NCI-H345 treated with DMSO at 0.1 percent for 48 hours (cell line): ENCODE measurements around the gene MRPS23.

ENCODE experiments used
- DNase-seq: peaks from one replicate; lab custom pipeline; 2025; ENCODE audit not compliant: unreplicated experiment; lab: John Stamatoyannopoulos, UW

The MRPS23 gene

DNA sequence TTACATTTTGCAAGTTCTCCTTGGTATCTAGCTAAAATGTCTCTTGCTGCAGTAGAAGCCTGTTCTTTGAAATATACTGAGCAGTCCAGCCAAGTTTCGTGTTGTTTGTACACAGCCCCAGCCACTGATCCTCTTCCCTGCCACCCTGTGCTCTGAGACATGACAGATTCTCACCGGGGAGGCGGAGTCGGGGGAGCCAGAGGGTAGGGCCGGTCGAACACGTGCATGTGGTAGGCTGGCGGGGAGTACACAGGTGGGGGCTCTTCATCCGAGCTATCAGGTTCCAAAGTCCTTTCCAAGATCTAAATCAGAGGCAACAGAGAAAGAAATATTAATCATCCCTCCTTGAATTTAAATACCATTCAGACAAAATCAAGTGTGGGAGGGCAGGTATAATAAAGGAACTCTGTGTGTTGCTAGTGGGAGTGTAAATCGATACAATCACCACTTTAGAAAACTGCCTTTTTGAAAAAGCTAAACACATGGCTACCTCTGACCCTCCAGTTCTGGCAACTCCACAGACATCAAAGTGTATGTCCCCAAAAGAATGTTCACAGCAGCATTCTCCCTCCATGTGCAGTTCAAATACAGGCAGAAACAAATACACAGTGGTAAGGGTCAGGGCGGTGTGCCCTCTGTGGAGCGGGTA lies 29.7 kb upstream of the MRPS23 start:
- no peak for DNase-seq

DNA sequence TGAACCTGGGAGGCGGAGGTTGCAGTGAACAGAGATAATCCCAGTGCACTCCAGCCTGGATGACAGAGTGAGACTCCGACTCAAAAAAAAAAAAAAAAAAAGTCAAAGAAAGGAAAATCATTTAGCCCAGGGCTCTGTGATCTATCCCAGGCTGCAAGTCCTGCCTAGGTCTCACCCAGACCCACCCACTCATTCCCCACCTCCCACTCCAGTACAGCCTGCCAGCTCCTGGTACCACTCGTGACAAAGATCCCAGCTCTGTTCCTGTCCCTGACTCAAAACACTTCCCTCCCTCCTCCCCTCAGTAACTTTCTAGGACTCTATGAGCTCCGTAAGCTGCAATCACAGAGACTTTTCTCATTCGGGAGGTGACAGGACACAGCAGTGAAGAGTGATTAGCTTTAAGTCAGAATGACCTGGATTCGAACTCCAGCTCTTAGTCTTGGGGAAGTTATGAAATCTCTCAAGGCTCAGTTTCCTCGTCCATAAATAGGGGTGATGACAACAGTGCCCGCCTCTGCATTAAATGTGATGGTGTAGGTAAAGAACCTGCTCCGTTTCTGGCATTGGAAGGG lies 28.0 kb upstream of the MRPS23 start:
- DNase-seq = no peak

DNA sequence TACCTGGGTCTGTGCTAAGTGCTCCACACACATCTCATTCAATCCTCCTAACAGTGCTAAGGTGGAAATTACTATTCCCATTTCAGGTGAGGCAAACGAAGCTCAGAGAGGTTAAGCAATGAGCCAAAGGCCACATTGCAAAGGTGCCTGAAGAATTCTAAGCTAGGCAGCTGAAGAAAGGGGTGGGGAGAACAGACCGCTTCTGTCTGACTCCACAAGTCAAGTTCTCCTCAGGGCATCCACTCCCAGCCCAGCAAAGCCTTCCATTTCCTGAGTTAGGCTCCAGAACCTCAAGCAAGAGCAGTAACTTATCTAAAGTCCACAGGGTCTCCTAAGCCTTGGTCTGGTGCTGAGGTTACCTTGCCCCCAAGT lies 27.0 kb upstream of the MRPS23 start:
- no peak for DNase-seq

DNA sequence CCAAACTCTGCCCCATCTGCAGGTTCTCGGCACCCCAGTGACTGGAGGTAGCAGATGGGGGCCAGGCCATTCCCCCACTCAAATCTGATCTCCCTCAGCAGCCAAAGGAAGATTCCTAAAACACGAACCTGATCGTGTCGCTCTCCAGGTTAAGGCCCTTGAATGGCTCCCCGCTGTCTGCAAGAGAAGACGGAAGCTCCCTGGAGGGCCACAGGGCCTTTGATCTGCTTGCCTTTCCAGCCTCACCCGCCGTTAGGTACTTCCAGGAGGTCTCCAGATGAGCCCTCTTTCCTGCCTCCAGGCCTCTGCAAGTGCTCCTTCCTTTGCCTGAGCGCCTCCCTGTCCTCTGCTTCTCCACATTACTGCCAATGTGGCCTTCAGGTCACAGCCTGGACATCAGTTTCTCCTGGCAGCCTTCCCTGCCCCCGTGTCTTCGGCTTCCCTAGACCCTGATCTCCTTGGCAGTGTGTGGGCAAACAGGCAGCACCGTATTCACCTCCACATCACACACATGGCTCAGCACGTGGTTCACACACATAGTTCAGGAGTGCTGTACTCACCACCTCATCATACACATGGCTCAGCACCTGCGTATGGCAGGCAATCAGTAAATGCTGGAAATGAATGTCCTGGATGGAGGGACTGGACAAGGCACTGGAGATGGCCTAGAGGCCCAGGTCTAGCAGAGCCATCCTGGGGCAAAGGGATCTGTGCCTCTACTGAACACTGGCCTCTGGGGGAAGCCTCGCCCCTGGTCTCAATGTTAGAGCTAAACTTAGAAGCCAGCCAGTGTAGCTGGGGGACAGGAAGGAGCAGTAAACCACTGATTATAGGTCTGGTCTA lies 26.4 kb upstream of the MRPS23 start:
- DNase-seq = no peak

DNA sequence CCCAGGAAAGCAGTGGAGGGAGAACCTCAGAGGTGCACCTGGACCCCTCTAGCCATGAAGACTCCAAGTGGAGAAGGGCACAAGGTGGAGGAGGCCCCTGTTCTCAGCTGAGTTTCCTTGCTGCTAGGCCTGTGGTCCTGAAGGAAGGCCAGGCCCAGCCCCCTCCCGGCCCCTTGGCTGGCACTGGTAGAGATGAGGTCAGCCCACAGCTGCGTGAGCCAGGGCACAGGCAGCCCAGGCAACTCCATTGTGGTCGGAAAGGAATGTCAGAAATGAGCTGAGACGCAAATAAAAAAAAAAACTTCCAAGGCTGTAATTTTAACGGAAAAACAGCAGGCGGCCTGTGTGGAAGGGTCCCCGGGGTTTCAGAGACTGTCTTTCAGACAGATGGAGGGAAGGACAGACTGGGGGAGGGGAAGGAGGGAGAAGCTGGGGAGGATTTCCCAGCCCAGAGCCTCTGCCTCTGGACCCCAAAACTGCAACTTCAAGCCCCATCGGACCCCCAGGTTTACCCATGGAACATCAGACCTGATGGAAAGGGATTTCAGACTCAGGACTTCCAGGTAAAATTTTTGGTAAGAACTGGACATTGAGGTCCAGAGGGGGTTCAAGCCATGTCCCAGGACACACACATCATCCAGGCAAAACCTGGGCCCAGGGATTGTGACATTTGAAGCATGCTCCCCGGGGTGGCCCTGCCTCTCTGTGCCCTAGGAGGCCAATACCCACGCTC lies 25.6 kb upstream of the MRPS23 start:
- no peak for DNase-seq

DNA sequence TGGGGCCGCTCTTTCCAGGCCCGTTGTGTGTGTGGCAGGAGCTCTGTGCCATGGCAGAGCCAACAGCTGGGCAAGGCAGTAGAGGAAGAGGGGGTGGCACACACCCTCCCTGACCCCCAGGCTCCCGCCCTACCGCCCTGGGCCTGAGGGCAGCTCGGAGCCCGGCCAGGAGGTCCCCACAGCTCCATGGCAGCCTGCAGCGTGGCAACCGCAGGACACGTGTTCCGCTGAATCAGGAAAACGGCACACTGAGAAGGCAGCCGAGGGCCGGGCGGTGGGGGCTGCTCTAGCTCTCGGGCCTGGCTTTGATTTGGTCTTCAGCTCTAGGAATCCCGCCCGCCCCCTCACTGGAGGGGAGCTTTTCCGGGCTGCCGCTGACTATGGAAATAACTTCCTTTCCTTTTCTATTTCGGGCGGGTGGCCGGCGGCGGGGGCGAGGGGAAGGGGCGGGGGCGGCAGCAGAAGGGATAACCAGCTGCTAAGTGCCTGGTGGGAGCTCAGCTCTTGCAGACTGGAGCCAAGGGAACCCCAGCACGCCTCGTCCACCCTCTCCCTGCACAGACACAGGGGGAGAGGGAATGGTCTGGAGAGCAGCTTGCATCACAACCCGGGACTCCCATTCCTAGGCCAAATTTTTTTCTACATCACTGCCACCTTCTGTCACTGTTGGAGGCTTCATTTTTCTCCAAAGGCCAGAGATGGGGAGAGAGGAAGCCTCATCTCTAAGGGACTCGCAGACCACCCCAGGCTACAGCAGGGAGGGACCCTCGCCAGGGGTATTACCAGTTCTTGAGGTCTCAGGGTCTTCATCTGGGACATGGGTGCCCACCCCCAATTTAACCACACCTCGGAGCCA lies 24.8 kb upstream of the MRPS23 start:
- no peak for DNase-seq

DNA sequence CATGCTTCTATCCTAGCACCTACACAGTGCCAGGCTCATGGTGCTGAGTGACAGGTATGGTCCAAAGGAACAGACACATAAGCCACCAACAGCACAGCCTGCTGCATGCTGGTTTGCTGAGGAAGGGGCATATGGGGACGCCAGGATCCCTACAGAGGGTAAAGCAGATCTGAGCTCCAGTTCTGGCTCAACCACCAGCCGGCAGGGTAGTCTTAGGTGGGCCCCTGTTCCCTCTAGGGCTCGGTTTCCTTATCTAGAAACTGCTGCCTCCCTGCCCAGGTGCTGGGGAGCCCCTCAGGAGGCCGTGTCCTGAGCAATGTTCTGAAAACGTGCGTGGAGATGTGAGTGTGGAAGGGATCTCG lies 24.2 kb upstream of the MRPS23 start:
- DNase-seq = no peak

DNA sequence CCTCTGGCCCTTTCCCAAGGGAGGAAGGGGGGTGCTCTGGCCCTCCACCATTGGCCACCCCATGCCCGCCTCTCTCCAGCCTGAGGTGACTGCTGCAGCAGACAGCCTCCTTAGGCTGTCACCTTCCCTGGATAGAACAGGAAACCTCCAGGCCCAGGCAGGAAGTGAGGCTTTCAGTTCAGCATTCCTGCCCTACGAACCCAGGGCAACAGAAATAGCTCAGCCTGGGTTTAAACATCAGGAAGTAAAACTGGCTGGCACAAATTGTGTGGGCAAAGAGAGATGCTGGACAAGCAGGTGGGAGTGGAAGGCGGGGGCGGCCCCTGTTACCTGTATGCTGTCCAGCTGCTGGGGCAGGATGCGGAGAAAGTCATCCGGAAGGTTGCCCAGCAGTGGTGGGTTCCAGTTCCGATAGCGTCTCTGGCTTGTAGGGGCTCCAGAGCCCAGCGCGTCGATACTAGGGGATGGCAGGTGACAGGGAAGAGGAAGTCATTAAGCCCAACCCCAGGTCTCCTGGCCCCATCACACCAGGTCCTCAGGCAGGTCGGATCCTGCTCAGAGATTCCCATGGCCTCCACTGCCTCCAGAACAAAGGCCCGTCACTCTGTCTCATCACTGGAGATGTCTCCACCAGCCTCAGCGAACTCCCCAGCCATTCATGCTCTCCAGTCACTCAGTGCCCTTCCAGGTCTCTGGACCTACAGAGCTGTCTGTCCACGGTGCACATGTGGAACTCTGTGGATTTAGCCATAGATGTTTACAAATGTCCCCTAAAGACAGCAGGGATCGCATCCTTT lies 23.6 kb upstream of the MRPS23 start:
- no peak for DNase-seq

DNA sequence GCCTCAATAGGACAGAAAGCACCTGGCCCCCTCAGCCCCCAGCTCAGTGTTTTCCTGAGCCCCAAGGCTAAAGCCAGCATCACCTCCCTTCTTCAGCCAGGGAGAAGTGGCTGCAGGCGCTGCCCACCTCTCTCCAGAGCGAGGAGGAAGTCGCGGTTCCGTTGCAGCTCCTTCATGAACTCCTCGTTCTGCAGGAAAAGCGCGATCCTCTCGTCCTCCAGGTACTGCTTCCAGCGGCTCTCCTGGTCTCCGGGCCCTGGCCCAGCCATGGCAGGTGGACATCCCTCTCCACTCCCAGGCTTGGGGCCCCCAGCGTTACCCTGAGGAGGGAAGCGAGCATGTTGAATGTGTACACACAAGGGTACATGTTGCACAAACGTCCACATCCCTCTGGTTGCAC lies 22.7 kb upstream of the MRPS23 start:
- DNase-seq = no peak

DNA sequence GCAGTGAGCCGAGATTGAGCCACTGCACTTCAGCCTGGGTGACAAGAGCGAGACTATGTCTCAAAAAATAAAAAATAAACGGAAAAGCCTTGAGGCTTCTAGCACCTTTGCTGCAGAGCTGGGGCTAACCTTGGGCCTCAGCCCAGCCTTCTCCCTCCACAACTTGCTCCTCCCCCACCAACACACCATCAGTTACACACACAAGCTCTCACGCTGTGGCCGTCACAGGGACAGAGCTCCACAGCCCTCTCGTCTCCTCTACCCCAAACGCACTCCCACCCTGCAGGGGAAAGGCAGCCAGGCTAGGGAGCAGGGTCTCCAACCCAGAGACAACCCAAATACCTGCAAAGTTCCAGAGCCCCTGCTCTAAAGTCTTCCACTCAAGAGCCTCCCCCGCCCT lies 22.0 kb upstream of the MRPS23 start:
- DNase-seq = no peak

DNA sequence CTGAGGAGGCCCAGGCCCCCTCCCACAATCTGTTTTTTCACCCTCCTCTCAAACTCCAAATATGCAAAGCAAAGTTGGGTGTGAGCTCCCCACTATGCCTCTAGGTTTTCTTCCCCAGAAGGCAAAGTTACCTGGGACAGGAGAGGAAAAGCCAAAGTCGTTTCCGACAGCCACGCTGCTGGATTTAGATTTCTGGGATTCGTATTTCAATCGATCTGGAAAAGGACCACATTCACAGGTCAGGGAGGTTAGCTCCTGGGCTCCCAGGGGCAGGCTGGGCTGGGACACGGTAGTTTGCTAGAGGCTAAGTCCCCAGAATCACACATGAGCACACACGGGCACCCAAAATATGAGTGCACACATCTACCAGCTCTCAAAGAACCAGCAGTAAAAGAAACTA lies 21.3 kb upstream of the MRPS23 start:
- DNase-seq = no peak

DNA sequence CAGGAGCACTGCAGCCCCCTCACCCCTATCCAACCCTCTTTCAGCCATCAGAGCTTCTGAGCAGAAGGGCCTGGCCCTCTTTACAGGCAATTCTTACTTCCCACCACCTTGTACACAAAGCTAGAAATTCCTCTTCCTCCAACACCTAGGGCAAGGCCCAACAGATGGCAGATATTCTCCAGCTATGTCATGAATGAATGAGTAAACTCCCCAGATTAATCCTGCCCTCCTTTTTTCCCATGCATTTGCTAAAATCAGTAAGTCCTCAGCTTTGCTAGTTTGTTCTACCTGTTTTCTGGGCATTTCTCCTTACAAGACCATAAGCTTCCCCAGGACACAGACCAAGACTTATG lies 20.4 kb upstream of the MRPS23 start:
- no peak for DNase-seq

DNA sequence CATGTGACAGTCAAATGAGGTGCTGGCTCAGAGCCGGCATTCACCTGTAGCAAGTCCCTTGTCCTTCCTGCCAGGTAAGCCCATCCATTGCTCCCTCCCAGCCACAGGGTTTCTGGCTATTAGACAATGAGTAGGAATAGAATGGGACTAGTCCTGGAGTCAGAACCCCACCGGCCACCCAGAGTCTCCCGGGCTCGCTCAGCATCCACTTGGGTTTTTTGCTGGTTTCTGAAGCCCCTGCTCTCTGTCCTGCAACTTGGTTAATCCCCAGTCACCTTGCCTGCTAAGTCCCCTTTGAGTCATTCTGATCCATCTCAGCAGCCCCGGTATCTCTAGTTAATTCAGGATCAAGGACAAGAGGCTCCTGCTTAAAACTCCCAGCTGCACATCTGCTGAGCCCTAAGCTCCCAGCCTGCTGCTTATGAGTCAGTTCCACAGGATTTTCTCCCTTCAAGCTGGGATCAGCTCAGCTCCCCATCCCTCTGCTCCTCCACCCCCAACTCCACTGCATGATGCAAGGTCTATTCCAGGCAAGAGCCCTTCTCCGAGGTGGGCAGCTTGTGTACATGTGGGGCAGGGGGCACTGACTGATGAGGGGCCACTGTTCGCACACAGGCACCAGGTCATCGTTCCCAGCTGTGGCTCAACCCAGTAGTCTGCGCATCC lies 19.9 kb upstream of the MRPS23 start:
- DNase-seq = no peak

DNA sequence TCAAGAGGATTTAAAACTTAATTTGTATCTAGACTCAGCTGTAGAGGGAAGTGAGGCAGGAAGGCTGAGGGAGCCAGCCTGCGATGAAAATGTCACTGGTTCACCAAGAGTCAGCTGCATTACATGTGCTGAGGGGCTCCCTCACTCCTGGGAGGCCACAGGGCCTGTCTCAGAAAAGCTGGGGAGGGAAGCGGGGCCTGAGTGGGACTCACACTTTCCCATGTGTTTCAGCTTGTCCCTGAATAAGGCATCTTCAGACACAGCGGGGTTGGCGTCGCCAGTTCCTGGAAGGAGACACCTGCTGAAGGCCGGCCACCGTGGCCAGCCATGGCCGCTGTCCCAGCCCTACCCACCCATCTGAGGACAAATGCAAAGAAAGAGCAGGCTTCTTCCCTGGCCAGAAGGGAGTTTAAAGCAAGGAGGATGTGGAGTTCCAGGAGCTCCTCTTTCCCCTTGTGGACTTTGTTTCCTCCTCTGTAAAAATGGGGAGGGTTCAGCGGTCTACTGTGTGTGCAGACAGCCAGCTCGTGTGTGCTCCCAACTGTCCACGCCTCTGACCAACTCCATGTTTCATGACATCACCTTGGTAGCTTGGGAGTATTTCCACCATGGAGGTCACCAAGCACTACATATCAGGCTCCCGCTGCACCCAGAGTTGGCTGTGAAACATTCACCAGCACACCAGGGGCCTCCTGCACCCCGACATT lies 19.2 kb upstream of the MRPS23 start:
- no peak for DNase-seq

DNA sequence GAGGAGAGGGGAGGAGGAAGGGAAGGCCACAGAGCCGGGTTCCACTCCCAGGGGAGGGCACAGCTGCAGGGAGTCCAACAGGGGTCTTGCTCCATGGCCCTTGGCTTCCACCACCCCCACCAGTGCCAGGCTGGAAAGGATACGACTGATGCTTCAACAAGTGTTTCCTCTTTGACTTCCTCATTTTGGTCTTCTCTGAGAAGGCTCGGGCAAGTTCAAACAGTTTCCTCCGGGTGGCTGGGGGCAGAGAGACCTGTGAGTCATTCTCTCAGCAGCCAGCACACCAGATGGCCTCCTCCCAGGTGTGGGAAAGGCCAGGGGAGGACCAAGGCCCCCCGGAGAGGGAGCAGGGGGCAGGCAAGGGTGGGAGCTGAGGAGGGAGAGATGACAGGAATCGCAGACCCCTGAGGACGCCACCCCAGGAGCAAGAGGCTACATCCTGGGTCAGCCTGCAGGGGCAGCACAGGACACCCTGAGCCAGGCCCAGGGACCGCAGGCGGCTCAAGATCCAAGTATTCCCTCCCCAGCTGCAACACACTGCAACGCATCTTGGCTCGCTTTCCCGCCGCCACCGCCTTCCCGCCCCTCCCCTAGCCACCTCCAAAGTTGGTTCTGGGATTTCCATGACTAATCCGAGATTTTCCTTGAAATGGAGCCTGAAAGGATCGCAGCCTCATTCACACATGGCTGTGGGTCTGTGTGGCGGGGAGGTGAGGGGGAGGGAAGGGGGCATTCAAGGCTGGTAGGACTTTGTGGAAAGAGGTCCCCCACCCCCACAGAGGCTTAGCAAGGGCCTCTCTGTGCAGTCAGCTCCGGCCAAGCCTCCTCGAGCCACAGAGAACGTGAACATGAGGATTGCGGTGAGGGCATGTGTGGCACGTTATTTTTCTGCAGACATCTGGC lies 18.4 kb upstream of the MRPS23 start:
- DNase-seq = no peak

DNA sequence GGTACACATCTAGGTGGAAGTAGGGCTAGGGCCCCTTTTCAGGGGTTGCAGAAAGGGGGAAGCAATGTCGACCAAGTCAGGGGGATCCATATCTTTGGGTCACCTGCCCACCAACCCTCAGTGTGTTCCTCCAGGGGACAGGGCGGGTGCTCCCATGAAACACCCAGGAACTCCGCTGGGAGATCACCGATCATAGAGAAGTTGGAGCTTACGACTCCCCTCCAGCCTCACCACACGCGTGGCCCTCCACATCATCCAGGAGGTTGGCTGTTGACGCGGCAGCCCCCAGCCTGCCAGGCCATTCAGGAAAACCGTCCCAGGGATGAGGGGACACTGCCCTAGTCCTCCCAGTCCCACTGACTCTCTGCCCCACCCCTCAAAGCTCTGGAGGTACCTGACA lies 17.3 kb upstream of the MRPS23 start:
- no peak for DNase-seq

DNA sequence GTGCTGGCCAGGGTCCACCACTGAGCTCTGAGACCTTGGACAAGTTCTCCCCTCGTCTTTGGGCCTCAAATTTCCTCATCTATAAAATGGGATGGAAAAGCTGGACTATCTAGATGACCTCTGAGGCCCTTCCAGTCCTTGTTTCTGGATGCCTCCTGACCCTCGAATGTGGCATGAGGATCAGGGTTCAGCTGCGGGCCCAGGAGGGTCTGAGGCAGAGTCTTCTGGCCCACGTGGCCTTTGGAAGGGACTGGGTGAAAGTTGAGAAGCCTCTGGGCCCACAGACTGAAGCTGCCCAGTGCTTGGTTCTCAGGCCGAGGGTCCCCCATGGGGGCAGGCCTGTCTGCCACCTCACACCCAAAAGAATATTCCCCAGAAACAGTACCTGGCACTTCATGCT lies 16.9 kb upstream of the MRPS23 start:
- no peak for DNase-seq

DNA sequence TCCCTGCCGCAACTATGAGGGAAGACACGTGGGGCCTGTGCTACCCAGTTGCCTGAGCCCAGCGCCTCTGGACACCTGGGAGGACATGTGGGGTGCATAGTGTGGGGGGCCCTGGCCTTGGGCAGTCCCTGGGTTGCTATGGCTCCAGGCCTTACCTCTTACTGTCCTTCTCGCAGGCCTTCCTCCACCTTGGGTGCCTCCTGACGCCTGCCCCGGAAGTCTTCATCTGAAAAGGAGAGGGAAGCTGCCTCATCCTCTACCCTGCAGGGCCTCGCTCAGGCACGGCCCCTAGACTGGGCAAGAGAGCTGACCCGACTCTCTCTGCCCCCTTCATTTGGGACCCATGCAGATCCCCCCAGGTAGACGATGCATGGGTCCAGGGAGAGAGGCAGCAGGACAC lies 16.5 kb upstream of the MRPS23 start:
- DNase-seq = no peak
